HepG2 (cell line): ENCODE measurements around the gene EP300. TPM values are rescaled to one million over a fixed set of nuclear protein-coding genes. Genes with fewer than 3 reads are reported as not detected.
A peak's percentile ranks its signal among the peaks of the same experiment; 100 is the strongest.

Source experiments
- ARNT ChIP-seq: fragments of 450-650 bp; IDR thresholded peaks from 2 replicates; pipeline ENCODE4 v1.6.1; 2017
- ATAD3A ChIP-seq: sonication (generic); formaldehyde crosslinking; IDR thresholded peaks from 2 replicates; pipeline ENCODE4 v1.4.0; 2020; ENCODE audit warnings: missing genetic modification reagents
- CBFB ChIP-seq: sonication (generic); formaldehyde crosslinking; IDR thresholded peaks from 2 replicates; pipeline ENCODE4 v1.4.0; 2020; ENCODE audit warnings: missing genetic modification reagents
- FOXA1 ChIP-seq, 2 experiments: fragments of 450-650 bp in 1 of 2; sonication (generic) in 1 of 2; formaldehyde crosslinking in 1 of 2; IDR thresholded peaks; 2 replicates each; pipeline versions ENCODE4 v1.4.0 to v1.6.1; 2016 to 2020; ENCODE audit warnings: missing genetic modification reagents in 1 of 2
- MAFK ChIP-seq, 2 experiments: IDR thresholded peaks in 1 of 2; conservative IDR thresholded peaks in 1 of 2; 2 replicates each; pipeline ENCODE4 v1.6.1; 2011; ENCODE audit warnings: improper control_type of control experiment in 2 of 2, low read length in 2 of 2
- YY1 ChIP-seq: IDR thresholded peaks from 2 replicates; pipeline ENCODE4 v1.6.1; 2011; ENCODE audit warnings: low read length, low read depth, moderate library complexity, mild to moderate bottlenecking; ENCODE audit not compliant: insufficient read depth, insufficient replicate concordance
- ZNF747 ChIP-seq: sonication (generic); formaldehyde crosslinking; IDR thresholded peaks from 2 replicates; pipeline ENCODE4 v1.8.1; 2023; ENCODE audit warnings: missing genetic modification reagents, mild to moderate bottlenecking, borderline replicate concordance
- polyA plus RNA-seq, 8 experiments: library from polyadenylated mRNA; depleted of rRNA in 3 of 8; stranded (reverse) in 7 of 8; unstranded in 1 of 8; fragments of >200 nt; fragmentation: Illumina TruSeq in 4 of 8; extraction: Trizol in 4 of 8; gene quantifications; 2 replicates each; pipeline versions ENCODE4 v1.2.1 to v1.2.3, GENCODE V29; 2011 to 2016; ENCODE audit warnings: low read depth in 4 of 8, missing spikeins in 1 of 8, mixed read lengths in 1 of 8; ENCODE audit not compliant: insufficient read depth in 1 of 8
- total RNA-seq, 5 experiments: library from RNA; depleted of rRNA; stranded (reverse); fragments of >200 nt; fragmentation: Illumina TruSeq; extraction: Trizol; gene quantifications; 2 replicates each; pipeline ENCODE4 v1.2.3, GENCODE V29; 2016; ENCODE audit warnings: low read depth in 1 of 5
- TF ChIP-seq, protein P1 (sequence below): sonication (generic); formaldehyde crosslinking; IDR thresholded peaks from 2 replicates; pipeline ENCODE4 v1.4.0; 2020; ENCODE audit warnings: low read depth, mild to moderate bottlenecking, missing genetic modification reagents
- TF ChIP-seq, protein P2 (sequence below): sonication (generic); formaldehyde crosslinking; IDR thresholded peaks from 2 replicates; pipeline ENCODE4 v1.5.1; 2020; ENCODE audit warnings: mild to moderate bottlenecking, missing genetic modification reagents, moderate library complexity
- TF ChIP-seq, protein P3 (sequence below), 2 experiments: sonication (generic) in 1 of 2; formaldehyde crosslinking in 1 of 2; IDR thresholded peaks; 2 replicates each; pipeline versions ENCODE4 v1.4.0 to v1.6.1; 2018 to 2020; ENCODE audit warnings: missing genetic modification reagents in 2 of 2, borderline replicate concordance in 1 of 2, low read depth in 1 of 2, mild to moderate bottlenecking in 1 of 2, missing biosample characterization in 1 of 2
- TF ChIP-seq, protein P4 (sequence below): sonication (generic); formaldehyde crosslinking; IDR thresholded peaks from 2 replicates; pipeline ENCODE4 v1.5.0; 2020; ENCODE audit warnings: missing genetic modification reagents, mild to moderate bottlenecking, borderline replicate concordance
- TF ChIP-seq, protein P5 (sequence below): IDR thresholded peaks from 2 replicates; pipeline ENCODE4 v1.6.1; 2016; ENCODE audit warnings: mild to moderate bottlenecking, missing biosample characterization, missing genetic modification reagents
- TF ChIP-seq, protein P6 (sequence below): sonication (generic); formaldehyde crosslinking; IDR thresholded peaks from 2 replicates; pipeline ENCODE4 v1.4.0; 2020; ENCODE audit warnings: missing genetic modification reagents

The EP300 gene
- total and polyA plus RNA-seq, 2 of the 13 experiments (the other 11 are each of a cell fraction or from before 2014, with no cell fraction given), result 13.6 to 14.9 TPM

DNA sequence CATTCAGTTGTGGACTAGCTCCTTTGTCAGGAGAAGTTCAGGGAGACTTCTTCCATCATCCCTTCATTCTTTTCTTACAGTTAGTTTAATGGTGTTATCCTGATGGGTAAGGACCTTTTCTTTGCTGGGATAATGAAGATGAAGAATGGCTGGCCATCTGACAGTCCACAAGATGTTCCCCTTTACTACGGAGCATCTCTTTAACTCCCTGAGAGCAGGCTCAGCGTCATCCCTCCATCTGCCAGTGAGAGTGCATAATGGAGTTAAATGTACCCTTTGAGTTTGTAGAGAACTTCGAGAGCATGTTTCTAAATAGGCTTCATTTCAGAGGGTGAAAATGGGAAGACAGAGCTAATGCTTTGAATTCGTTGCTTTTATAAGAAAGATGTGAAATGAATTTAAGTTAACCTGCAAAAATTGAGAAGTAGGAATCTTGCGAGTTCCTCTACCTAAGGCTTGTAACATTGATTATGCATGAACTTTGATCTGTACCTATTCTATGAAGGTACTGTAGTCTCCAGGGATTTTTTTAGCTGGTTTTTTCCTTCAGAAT, 1.7 kb downstream of the EP300 start (continued):
- TF ChIP-seq, protein P1, sequence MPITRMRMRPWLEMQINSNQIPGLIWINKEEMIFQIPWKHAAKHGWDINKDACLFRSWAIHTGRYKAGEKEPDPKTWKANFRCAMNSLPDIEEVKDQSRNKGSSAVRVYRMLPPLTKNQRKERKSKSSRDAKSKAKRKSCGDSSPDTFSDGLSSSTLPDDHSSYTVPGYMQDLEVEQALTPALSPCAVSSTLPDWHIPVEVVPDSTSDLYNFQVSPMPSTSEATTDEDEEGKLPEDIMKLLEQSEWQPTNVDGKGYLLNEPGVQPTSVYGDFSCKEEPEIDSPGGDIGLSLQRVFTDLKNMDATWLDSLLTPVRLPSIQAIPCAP (CRISPR knock-in tag), result no peak
- TF ChIP-seq MAFK (conservative IDR thresholded peaks at IDR 0.05 in 1 of 2, IDR thresholded peaks at IDR 0.05 in 1 of 2; ENCODE audit: low read length in 2 of 2) (no peak), ATAD3A (CRISPR knock-in tag) (no peak), FOXA1 (IDR thresholded peaks at IDR 0.05) (no peak), FOXA1 (CRISPR knock-in tag; IDR thresholded peaks at IDR 0.05) (no peak), ZNF747 (CRISPR knock-in tag) (no peak), CBFB (CRISPR knock-in tag) (no peak), YY1 (no peak), ARNT (no peak)
- TF ChIP-seq, protein P2, sequence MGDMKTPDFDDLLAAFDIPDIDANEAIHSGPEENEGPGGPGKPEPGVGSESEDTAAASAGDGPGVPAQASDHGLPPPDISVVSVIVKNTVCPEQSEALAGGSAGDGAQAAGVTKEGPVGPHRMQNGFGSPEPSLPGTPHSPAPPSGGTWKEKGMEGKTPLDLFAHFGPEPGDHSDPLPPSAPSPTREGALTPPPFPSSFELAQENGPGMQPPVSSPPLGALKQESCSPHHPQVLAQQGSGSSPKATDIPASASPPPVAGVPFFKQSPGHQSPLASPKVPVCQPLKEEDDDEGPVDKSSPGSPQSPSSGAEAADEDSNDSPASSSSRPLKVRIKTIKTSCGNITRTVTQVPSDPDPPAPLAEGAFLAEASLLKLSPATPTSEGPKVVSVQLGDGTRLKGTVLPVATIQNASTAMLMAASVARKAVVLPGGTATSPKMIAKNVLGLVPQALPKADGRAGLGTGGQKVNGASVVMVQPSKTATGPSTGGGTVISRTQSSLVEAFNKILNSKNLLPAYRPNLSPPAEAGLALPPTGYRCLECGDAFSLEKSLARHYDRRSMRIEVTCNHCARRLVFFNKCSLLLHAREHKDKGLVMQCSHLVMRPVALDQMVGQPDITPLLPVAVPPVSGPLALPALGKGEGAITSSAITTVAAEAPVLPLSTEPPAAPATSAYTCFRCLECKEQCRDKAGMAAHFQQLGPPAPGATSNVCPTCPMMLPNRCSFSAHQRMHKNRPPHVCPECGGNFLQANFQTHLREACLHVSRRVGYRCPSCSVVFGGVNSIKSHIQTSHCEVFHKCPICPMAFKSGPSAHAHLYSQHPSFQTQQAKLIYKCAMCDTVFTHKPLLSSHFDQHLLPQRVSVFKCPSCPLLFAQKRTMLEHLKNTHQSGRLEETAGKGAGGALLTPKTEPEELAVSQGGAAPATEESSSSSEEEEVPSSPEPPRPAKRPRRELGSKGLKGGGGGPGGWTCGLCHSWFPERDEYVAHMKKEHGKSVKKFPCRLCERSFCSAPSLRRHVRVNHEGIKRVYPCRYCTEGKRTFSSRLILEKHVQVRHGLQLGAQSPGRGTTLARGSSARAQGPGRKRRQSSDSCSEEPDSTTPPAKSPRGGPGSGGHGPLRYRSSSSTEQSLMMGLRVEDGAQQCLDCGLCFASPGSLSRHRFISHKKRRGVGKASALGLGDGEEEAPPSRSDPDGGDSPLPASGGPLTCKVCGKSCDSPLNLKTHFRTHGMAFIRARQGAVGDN, result no peak
- TF ChIP-seq, protein P3, sequence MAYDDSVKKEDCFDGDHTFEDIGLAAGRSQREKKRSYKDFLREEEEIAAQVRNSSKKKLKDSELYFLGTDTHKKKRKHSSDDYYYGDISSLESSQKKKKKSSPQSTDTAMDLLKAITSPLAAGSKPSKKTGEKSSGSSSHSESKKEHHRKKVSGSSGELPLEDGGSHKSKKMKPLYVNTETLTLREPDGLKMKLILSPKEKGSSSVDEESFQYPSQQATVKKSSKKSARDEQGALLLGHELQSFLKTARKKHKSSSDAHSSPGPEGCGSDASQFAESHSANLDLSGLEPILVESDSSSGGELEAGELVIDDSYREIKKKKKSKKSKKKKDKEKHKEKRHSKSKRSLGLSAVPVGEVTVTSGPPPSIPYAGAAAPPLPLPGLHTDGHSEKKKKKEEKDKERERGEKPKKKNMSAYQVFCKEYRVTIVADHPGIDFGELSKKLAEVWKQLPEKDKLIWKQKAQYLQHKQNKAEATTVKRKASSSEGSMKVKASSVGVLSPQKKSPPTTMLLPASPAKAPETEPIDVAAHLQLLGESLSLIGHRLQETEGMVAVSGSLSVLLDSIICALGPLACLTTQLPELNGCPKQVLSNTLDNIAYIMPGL (CRISPR knock-in tag; IDR thresholded peaks at IDR 0.05; ENCODE audit: borderline replicate concordance in 1 of 2, low read depth in 1 of 2), result 0 out of 4 replicates have a peak, but pooled peaks of 1 of the 2 experiments have one; percentile 32
- TF ChIP-seq, protein P4, sequence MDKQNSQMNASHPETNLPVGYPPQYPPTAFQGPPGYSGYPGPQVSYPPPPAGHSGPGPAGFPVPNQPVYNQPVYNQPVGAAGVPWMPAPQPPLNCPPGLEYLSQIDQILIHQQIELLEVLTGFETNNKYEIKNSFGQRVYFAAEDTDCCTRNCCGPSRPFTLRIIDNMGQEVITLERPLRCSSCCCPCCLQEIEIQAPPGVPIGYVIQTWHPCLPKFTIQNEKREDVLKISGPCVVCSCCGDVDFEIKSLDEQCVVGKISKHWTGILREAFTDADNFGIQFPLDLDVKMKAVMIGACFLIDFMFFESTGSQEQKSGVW (CRISPR knock-in tag), result no peak
- TF ChIP-seq, protein P5, sequence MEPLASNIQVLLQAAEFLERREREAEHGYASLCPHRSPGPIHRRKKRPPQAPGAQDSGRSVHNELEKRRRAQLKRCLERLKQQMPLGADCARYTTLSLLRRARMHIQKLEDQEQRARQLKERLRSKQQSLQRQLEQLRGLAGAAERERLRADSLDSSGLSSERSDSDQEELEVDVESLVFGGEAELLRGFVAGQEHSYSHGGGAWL (CRISPR knock-in tag), result no peak
- TF ChIP-seq, protein P6, sequence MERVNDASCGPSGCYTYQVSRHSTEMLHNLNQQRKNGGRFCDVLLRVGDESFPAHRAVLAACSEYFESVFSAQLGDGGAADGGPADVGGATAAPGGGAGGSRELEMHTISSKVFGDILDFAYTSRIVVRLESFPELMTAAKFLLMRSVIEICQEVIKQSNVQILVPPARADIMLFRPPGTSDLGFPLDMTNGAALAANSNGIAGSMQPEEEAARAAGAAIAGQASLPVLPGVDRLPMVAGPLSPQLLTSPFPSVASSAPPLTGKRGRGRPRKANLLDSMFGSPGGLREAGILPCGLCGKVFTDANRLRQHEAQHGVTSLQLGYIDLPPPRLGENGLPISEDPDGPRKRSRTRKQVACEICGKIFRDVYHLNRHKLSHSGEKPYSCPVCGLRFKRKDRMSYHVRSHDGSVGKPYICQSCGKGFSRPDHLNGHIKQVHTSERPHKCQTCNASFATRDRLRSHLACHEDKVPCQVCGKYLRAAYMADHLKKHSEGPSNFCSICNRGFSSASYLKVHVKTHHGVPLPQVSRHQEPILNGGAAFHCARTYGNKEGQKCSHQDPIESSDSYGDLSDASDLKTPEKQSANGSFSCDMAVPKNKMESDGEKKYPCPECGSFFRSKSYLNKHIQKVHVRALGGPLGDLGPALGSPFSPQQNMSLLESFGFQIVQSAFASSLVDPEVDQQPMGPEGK, result no peak
